Measurements from ENCODE around the gene NRG4.
"Not testable (repeated sequence)": the region's sequence is repeated elsewhere in the genome, so short reads cannot be mapped to it uniquely, and the experiment has no call there.

Gene NRG4

GRCh38 chr15:76057332-76058000 is 45.2 kb upstream of the NRG4 start:
- TF ChIP-seq CTCF (IDR thresholded peaks at IDR 0.05; ENCODE audit: low read depth, low read length, missing control alignments), result peak; percentile 69
- peak; percentile 47 for DNase-seq (ENCODE audit: low read depth)
- no peak overlapping the region; the same call in 1 of the 2 replicates for H3K4me3 ChIP-seq (ENCODE audit: low read depth, low read length)

GRCh38 chr15:76056931-76057330 is 44.7 kb upstream of the NRG4 start:
- no peak for TF ChIP-seq CTCF (IDR thresholded peaks at IDR 0.05; ENCODE audit: low read depth, low read length, missing control alignments)
- no peak overlapping the region; the same call in 1 of the 2 replicates for H3K4me3 ChIP-seq (ENCODE audit: low read depth, low read length)
- peak; percentile 76 for DNase-seq (ENCODE audit: low read depth)

DNA sequence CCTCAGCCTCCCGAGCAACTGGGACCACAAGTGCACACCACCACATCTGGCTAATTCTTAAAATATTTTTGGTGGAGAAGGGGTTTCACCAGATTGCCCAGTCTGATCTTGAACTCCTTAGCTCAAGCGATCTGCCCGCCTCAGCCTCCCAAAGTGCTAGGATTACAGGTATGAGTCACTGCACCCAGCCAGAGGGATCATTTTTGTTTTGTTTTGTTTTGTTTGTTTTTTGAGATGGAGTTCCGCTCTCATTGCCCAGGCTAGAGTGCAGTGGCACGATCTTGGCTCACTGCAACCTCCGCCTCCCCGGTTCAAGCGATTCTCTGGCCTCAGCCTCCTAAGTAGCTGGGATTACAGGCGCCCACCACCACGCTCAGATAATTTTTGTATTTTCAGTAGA is 42.0 kb upstream of the NRG4 start:
- H3K4me3 ChIP-seq (ENCODE audit: low read depth, low read length); DNase-seq (ENCODE audit: low read depth): not testable (repeated sequence)

- no peak overlapping the region for H3K4me3 ChIP-seq (ENCODE audit: low read depth, low read length)
- no peak for DNase-seq (ENCODE audit: low read depth)
- TF ChIP-seq CTCF (IDR thresholded peaks at IDR 0.05; ENCODE audit: low read depth, low read length, missing control alignments), result no peak
Measured at GRCh38 chr15:76038512-76038911, 26.3 kb upstream of the NRG4 start.

DNA sequence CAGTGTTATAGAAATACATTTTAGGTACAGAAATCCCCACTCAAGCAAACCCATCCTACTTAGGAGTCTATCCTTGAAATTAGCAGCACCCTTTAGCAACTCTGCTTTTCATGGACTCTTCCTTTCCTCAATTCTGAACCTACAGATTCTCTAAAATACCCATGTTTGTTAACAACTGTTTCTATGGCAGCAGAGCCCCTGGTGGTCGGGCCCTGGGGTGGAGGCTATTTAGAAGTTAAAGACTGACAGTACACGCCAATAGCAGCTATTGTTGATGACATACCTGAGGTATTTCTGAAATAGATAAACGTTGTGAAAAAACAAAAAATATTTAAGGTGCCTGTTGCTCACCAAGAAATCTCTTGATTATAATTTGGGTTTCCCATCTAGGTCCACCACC is 23.4 kb upstream of the NRG4 start:
- no peak for TF ChIP-seq CTCF (IDR thresholded peaks at IDR 0.05; ENCODE audit: low read depth, low read length, missing control alignments)
- no peak for DNase-seq (ENCODE audit: low read depth)
- no peak overlapping the region for H3K4me3 ChIP-seq (ENCODE audit: low read depth, low read length)

DNA sequence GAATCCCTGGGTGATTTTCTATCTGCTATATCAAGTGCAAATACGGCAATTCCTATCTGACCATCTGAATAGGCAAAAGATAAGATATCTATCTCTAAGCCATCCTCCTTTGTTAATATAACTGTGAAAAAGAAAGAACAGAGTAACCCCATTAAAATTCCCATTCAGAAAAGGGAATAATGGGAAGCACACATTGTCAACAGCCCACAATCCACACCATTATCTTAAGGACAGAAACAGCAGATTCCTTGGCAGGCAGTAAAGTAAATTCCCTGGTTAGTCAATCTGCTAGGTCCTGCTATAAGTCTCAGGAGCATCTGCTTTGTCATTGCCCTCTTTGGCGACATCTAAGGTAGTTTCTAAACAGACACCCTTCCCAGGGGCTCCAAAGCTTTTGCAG is 21.9 kb upstream of the NRG4 start:
- no peak for TF ChIP-seq CTCF (IDR thresholded peaks at IDR 0.05; ENCODE audit: low read depth, low read length, missing control alignments)
- no peak overlapping the region for H3K4me3 ChIP-seq (ENCODE audit: low read depth, low read length)
- no peak for DNase-seq (ENCODE audit: low read depth)

DNA sequence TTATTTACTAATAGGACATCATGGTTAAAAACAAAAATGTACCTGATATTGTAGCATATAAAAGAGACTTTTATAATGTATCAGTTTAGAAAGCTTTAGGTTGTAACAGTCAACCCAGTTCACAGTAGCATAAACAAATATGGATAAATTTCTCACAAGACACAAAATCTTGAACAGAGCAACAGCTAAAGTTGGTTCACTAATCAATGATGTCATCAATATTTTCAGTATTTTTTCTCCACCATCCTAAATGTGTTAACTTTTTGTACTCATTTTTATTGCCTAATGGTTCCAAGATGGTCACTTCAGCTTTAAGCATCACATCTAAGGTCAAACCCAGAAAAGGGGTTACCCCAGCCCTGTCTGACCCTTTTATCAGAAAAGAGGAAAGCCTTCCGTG is 21.2 kb upstream of the NRG4 start:
- no peak overlapping the region for H3K4me3 ChIP-seq (ENCODE audit: low read depth, low read length)
- no peak for DNase-seq (ENCODE audit: low read depth)
- no peak for TF ChIP-seq CTCF (IDR thresholded peaks at IDR 0.05; ENCODE audit: low read depth, low read length, missing control alignments)

Data from GM12864 (cell line).